ENCODE results near the gene CFH.

CFH gene

DNA sequence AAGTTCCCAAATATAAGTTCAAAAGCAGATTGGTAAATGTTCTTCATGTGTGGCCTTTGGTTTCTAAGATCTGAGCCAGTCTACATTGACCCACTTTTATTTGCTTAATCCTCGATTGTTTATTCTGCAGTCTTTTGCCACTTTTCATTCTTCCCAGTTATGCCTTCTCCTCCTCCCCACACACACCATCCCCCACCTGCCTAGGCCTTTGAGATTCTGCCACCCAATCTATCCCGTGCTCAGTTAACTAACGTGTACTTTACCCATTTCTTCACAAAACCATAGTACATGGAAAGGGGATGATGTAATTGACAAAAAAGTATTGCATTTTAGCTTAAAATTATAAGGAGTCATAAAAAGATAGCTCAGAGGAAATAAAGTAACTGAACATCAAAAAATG lies 3.7 kb downstream of the CFH start:
- Histone ChIP-seq H3K9me2 (replicated peaks; ENCODE audit: control insufficient read depth, low read length) (no peaks in the 10 kb centered on the region), H3K79me2 (ENCODE audit: control insufficient read depth, low read length) (no peaks in the 10 kb centered on the region), H4K20me1 (ENCODE audit: control insufficient read depth, insufficient read depth, low read depth, low read length) (no peaks in the 10 kb centered on the region), H3K4me1 (ENCODE audit: control insufficient read depth, low read length) (no peaks in the 10 kb centered on the region), H3F3A (ENCODE audit: control insufficient read depth, insufficient read depth) (no peaks in the 10 kb centered on the region), H3K27me3 (ENCODE audit: control insufficient read depth, low read length) (no peaks in the 10 kb centered on the region), H3K27ac (ENCODE audit: low read depth, low read length) (no peak overlapping the region), H3K9me3 (ENCODE audit: control insufficient read depth, insufficient read depth, low read length) (no peaks in the 10 kb centered on the region), H3K4me2 (ENCODE audit: low read length) (no peak overlapping the region), H3K36me3 (ENCODE audit: control insufficient read depth, low read length) (no peaks in the 10 kb centered on the region), H3K4me3 (ENCODE audit: low read length) (no peak overlapping the region)
- TF ChIP-seq EZH2phosphoT487 (IDR thresholded peaks at IDR 0.05; ENCODE audit: borderline replicate concordance, low read length) = no peak
- TF ChIP-seq CTCF (IDR thresholded peaks at IDR 0.05; ENCODE audit: low read depth, low read length, poor library complexity, severe bottlenecking) = no peak

- Histone ChIP-seq H3K9me3 (ENCODE audit: control insufficient read depth, insufficient read depth, low read length) (no peaks in the 10 kb centered on the region), H3K79me2 (ENCODE audit: control insufficient read depth, low read length) (no peaks in the 10 kb centered on the region), H3K9me2 (replicated peaks; ENCODE audit: control insufficient read depth, low read length) (no peaks in the 10 kb centered on the region), H4K20me1 (ENCODE audit: control insufficient read depth, insufficient read depth, low read depth, low read length) (no peaks in the 10 kb centered on the region), H3K27ac (ENCODE audit: low read depth, low read length) (no peak overlapping the region), H3K4me2 (ENCODE audit: low read length) (no peak overlapping the region), H3K4me3 (ENCODE audit: low read length) (no peak overlapping the region), H3K27me3 (ENCODE audit: control insufficient read depth, low read length) (no peaks in the 10 kb centered on the region), H3K4me1 (ENCODE audit: control insufficient read depth, low read length) (no peaks in the 10 kb centered on the region), H3K36me3 (ENCODE audit: control insufficient read depth, low read length) (no peaks in the 10 kb centered on the region), H3F3A (ENCODE audit: control insufficient read depth, insufficient read depth) (no peaks in the 10 kb centered on the region; the same call in 1 of the 2 replicates)
- TF ChIP-seq EZH2phosphoT487 (IDR thresholded peaks at IDR 0.05; ENCODE audit: borderline replicate concordance, low read length) (no peak), CTCF (IDR thresholded peaks at IDR 0.05; ENCODE audit: low read depth, low read length, poor library complexity, severe bottlenecking) (no peak)
These were observed 7.6 kb downstream of the CFH start for GRCh38 chr1:196659471-196659870.

- no peaks in the 10 kb centered on the region for H4K20me1 ChIP-seq (ENCODE audit: control insufficient read depth, insufficient read depth, low read depth, low read length)
- H3K9me2 ChIP-seq (replicated peaks; ENCODE audit: control insufficient read depth, low read length) = no peaks in the 10 kb centered on the region
- no peaks in the 10 kb centered on the region for H3K4me1 ChIP-seq (ENCODE audit: control insufficient read depth, low read length)
- TF ChIP-seq CTCF (IDR thresholded peaks at IDR 0.05; ENCODE audit: low read depth, low read length, poor library complexity, severe bottlenecking) = no peak
- TF ChIP-seq EZH2phosphoT487 (IDR thresholded peaks at IDR 0.05; ENCODE audit: borderline replicate concordance, low read length) = no peak
- H3K4me3 ChIP-seq (ENCODE audit: low read length) = no peak overlapping the region
- no peaks in the 10 kb centered on the region for H3K27me3 ChIP-seq (ENCODE audit: control insufficient read depth, low read length)
- no peaks in the 10 kb centered on the region for H3K9me3 ChIP-seq (ENCODE audit: control insufficient read depth, insufficient read depth, low read length)
- no peaks in the 10 kb centered on the region; the same call in 1 of the 2 replicates for H3F3A ChIP-seq (ENCODE audit: control insufficient read depth, insufficient read depth)
- H3K79me2 ChIP-seq (ENCODE audit: control insufficient read depth, low read length) = no peaks in the 10 kb centered on the region
- no peaks in the 10 kb centered on the region for H3K36me3 ChIP-seq (ENCODE audit: control insufficient read depth, low read length)
- H3K27ac ChIP-seq (ENCODE audit: low read depth, low read length) = no peak overlapping the region
- no peak overlapping the region for H3K4me2 ChIP-seq (ENCODE audit: low read length)
These were observed 8.4 kb downstream of the CFH start for GRCh38 chr1:196660272-196660671.
